Measurements from ENCODE around the gene POU4F3. TPM values are rescaled to one million over a fixed set of nuclear protein-coding genes. Genes with fewer than 3 reads are reported as not detected.
"Not testable (repeated sequence)": the region's sequence is repeated elsewhere in the genome, so short reads cannot be mapped to it uniquely, and the experiment has no call there.

Gene POU4F3
- total RNA-seq, result not detected in 2 replicates

DNA sequence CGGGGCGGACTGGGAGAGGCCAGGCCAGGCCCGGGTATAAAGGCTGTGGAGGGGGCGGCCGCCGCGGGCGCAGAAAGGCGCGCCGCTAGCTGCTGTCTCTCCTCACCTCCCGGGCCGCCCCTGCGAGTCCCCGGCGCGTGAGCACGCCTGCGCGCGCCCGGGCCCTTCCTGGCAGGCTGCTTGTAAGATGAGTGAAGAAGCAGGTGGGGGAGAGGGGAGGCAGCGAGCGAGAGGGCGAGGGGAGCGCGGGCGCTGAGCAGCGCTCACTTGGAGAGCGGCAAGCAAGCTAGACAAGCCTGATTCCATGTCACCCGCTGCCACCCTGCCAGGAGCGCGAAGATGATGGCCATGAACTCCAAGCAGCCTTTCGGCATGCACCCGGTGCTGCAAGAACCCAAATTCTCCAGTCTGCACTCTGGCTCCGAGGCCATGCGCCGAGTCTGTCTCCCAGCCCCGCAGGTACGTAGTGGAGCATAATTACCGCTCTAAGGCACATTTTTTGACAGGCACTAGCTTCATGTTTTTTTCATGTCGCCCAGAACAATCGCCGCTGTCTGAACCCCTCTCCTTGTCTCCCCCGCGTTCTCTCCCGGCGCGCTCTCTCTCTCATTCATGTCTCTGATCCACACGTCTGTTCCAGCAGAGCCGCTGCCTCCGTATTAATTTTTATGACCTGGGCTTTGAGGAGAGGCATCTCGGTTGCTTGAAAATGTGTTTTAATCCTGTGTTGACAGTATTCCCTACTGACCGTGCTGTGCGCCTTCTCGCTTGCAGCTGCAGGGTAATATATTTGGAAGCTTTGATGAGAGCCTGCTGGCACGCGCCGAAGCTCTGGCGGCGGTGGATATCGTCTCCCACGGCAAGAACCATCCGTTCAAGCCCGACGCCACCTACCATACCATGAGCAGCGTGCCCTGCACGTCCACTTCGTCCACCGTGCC, at the start of gene POU4F3:
TSS of gene POU4F3 (plus strand) at position 66 of the 941 bp plus-strand sequence. CDS start at position 340, 274 bp downstream.
- no peak for TF ChIP-seq CTCF (IDR thresholded peaks at IDR 0.05; ENCODE audit: insufficient read depth, low read depth, low read length)
- H3K4me3 ChIP-seq (ENCODE audit: low read depth, low read length), result no peak within 1 kb of the TSS
- DNase-seq (ENCODE audit: low read depth), result no peak

DNA sequence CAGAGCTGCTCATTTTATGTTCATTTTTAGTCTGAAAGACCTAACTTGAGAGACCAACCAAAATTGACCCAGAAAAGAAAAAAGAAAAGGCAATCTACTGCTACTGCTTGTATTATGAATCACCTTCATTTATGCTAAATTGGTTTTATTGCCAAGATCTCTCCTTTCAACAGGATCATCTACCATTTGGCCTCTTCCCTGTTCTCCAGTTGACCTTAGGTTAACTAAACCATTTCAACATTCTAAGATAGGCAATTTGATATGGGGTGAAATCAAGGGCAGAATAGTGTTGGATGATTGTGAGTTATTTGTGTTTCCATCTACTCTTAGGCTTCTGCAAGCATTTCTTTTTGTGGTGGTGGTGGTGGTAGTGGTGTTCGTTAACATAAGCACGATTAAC, 48.3 kb upstream of the POU4F3 start:
- H3K4me3 ChIP-seq (ENCODE audit: low read depth, low read length), result no peak overlapping the region
- TF ChIP-seq CTCF (IDR thresholded peaks at IDR 0.05; ENCODE audit: insufficient read depth, low read depth, low read length), result no peak
- peak; percentile 7 for DNase-seq (ENCODE audit: low read depth)

- no peak overlapping the region for H3K4me3 ChIP-seq (ENCODE audit: low read depth, low read length)
- peak; percentile 60 for DNase-seq (ENCODE audit: low read depth)
- TF ChIP-seq CTCF (IDR thresholded peaks at IDR 0.05; ENCODE audit: insufficient read depth, low read depth, low read length), result peak; percentile 67
Measured at GRCh38 chr5:146291421-146292074, 47.1 kb upstream of the POU4F3 start.

DNA sequence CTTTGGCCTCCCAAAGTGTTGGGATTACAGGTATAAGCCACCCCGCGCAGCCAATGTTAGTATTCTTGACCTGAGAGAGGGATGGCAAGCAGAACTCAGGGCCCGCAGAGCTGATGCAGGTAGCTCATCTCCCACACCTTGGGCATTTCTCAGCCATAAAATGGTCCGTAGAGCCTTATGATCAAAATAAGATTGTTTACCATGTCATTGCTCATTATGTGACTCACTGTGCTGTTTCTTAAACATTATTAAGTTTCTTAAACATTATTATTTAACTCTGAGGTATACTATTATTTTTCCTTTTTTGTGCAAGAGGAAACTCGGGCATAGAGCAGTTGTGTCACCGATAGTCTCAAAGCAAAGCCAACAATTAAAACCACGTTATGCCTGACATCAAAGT, 42.4 kb upstream of the POU4F3 start:
- TF ChIP-seq CTCF (IDR thresholded peaks at IDR 0.05; ENCODE audit: insufficient read depth, low read depth, low read length), result no peak
- H3K4me3 ChIP-seq (ENCODE audit: low read depth, low read length), result no peak overlapping the region
- DNase-seq (ENCODE audit: low read depth), result no peak

DNA sequence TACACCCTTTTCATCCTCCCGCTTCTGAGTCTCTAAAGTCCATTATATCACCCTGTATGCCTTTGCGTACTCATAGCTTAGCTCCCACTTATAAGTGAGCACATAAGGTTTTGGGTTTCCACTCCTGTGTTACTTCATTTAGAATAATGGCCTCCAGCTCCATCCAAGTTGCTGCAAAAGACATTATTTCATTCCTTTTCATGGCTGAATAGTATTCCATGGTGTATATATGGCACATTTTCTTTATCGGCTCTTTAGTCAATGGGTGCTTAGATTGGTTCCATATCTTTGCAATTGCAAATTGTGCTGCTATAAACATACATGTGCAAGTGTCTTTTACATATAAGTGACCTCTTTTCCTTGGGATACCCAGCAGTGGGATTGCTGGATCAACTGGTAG, 39.7 kb upstream of the POU4F3 start:
- DNase-seq (ENCODE audit: low read depth); H3K4me3 ChIP-seq (ENCODE audit: low read depth, low read length): not testable (repeated sequence)

GRCh38 chr5:146301626-146302025, 37.0 kb upstream of the POU4F3 start:
- H3K4me3 ChIP-seq (ENCODE audit: low read depth, low read length), result no peak overlapping the region
- no peak for DNase-seq (ENCODE audit: low read depth)
- TF ChIP-seq CTCF (IDR thresholded peaks at IDR 0.05; ENCODE audit: insufficient read depth, low read depth, low read length), result no peak

GRCh38 chr5:146302406-146302805, 36.2 kb upstream of the POU4F3 start:
- no peak overlapping the region for H3K4me3 ChIP-seq (ENCODE audit: low read depth, low read length)
- no peak for DNase-seq (ENCODE audit: low read depth)
- TF ChIP-seq CTCF (IDR thresholded peaks at IDR 0.05; ENCODE audit: insufficient read depth, low read depth, low read length), result no peak
